PC-9 (cell line): Measurements from ENCODE around the gene C7orf33. TPM values are rescaled to one million over a fixed set of nuclear protein-coding genes. Genes with fewer than 3 reads are reported as not detected.

Experiments used
- BruUV-seq: library from RNA; stranded (reverse); fragments of 400-500 nt; replicated peaks from 2 replicates; lab custom pipeline; 2021; lab: Mats Ljungman, UMichigan
- CTCF ChIA-PET: fragments of 300-600 bp; sonication (Branson Sonifier 250); formaldehyde crosslinking; loops from one replicate; lab custom pipeline; 2022; ENCODE audit warnings: antibody characterized with exemption; lab: Charles Lee
- POLR2A ChIA-PET: fragments of 300-600 bp; sonication (Branson Sonifier 250); formaldehyde crosslinking; loops from one replicate; lab custom pipeline; 2022; ENCODE audit warnings: antibody characterized with exemption; ENCODE audit not compliant: unreplicated experiment; lab: Charles Lee
- DNase-seq, 2 experiments: peaks; one replicate each; pipeline versions ENCODE4 v3.0.0 to v3.0.0-alpha.2; 2015 to 2022; ENCODE audit warnings: mixed read lengths in 1 of 2
- H2AFZ ChIP-seq: fragments of 200-600 bp; sonication (generic); 2 replicates; pipeline ENCODE4 v1.8.1; 2017; ENCODE audit warnings: antibody characterized with exemption
- H3F3A ChIP-seq: fragments of 200-600 bp; sonication (generic); 2 replicates; pipeline ENCODE4 v1.8.1; 2017; ENCODE audit warnings: antibody characterized with exemption, mild to moderate bottlenecking, low read depth; ENCODE audit not compliant: insufficient read depth
- H3K27ac ChIP-seq: fragments of 200-600 bp; sonication (generic); 2 replicates; pipeline ENCODE4 v1.6.1; 2016; ENCODE audit warnings: mixed run types
- H3K27me3 ChIP-seq: fragments of 200-600 bp; sonication (generic); 2 replicates; pipeline ENCODE4 v1.6.1; 2016; ENCODE audit warnings: low read depth, mixed run types; ENCODE audit not compliant: insufficient read depth
- H3K36me3 ChIP-seq: fragments of 200-600 bp; sonication (generic); 2 replicates; pipeline ENCODE4 v1.6.1; 2016; ENCODE audit warnings: low read depth, mixed run types
- H3K4me1 ChIP-seq: fragments of 200-600 bp; sonication (generic); replicated peaks from 2 replicates; pipeline ENCODE4 v1.6.1; 2016; ENCODE audit warnings: mixed run types; ENCODE audit not compliant: insufficient read depth
- H3K4me2 ChIP-seq: fragments of 200-600 bp; sonication (generic); 2 replicates; pipeline ENCODE4 v1.6.1; 2017; ENCODE audit warnings: mixed run types
- H3K4me3 ChIP-seq: fragments of 200-600 bp; sonication (generic); 2 replicates; pipeline ENCODE4 v1.6.1; 2016; ENCODE audit warnings: mixed run types
- H3K79me2 ChIP-seq: fragments of 200-600 bp; sonication (generic); 2 replicates; pipeline ENCODE4 v1.6.1; 2017; ENCODE audit warnings: low read depth, mixed run types
- H3K9me2 ChIP-seq: fragments of 200-600 bp; sonication (generic); 2 replicates; pipeline ENCODE4 v1.8.1; 2017; ENCODE audit warnings: mild to moderate bottlenecking; ENCODE audit not compliant: insufficient read depth
- H3K9me3 ChIP-seq: fragments of 200-600 bp; sonication (generic); 2 replicates; pipeline ENCODE4 v1.8.1; 2016; ENCODE audit warnings: low read depth; ENCODE audit not compliant: insufficient read depth
- H4K20me1 ChIP-seq: fragments of 200-600 bp; sonication (generic); 2 replicates; pipeline ENCODE4 v1.8.1; 2017; ENCODE audit not compliant: insufficient read depth
- EZH2 ChIP-seq: fragments of 200-600 bp; sonication (generic); IDR thresholded peaks from 2 replicates; pipeline ENCODE4 v1.8.0; 2017; ENCODE audit warnings: antibody characterized with exemption, low read depth
- intact Hi-C: fragments of 100-400 bp; cut with micrococcal nuclease; formaldehyde crosslinking; loops from one replicate; pipeline ENCODE4 v1.10.0; 2022; ENCODE audit not compliant: unreplicated experiment
- total RNA-seq: library from RNA; stranded (reverse); gene quantifications from 2 replicates; pipeline ENCODE4 v1.2.3, GENCODE V29; 2021
- TF ChIP-seq, protein P1 (sequence below): fragments of 200-600 bp; sonication (generic); conservative IDR thresholded peaks from 2 replicates; pipeline ENCODE4 v1.6.1; 2017; ENCODE audit warnings: mixed run types, antibody characterized with exemption, mild to moderate bottlenecking, moderate library complexity

C7orf33 gene
- total RNA-seq, 1 experiment from 2014 or later, result not detected

DNA sequence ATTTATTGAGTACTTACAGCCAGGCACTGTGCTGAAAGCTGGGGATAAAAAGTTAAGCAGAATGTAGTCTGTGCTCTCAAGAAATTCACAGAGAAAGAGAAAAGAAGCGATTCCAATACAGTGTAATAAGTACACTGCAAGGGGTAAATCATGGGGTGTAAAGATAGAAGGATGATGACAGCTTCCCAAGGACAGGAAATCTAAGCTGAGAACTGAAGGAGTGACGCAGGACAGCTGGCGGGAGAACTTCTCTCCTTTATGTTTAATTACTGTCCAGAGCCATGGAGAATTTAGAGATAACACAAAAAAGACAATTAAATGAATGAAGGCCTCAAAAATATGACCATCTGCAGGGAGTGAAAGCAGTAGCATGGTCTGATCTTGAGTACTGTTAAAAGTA lies 34.8 kb downstream of the C7orf33 start:
- no TSS peak for BruUV-seq
- Histone ChIP-seq H4K20me1 (no peaks in the 10 kb centered on the region), H3K9me3 (no peaks in the 10 kb centered on the region), H3K27me3 (0 out of 2 replicates have a peak, but pooled peaks cover 3% of the 10 kb centered on the region), H2AFZ (no peak overlapping the region), H3K36me3 (no peaks in the 10 kb centered on the region), H3K4me1 (peaks cover 9% of the 10 kb centered on the region), H3F3A (no peaks in the 10 kb centered on the region), H3K4me2 (no peak overlapping the region), H3K79me2 (no peaks in the 10 kb centered on the region), H3K27ac (no peak overlapping the region), H3K9me2 (no peaks in the 10 kb centered on the region), H3K4me3 (no peak overlapping the region)
- TF ChIP-seq EZH2, result no peak
- TF ChIP-seq, protein P1, sequence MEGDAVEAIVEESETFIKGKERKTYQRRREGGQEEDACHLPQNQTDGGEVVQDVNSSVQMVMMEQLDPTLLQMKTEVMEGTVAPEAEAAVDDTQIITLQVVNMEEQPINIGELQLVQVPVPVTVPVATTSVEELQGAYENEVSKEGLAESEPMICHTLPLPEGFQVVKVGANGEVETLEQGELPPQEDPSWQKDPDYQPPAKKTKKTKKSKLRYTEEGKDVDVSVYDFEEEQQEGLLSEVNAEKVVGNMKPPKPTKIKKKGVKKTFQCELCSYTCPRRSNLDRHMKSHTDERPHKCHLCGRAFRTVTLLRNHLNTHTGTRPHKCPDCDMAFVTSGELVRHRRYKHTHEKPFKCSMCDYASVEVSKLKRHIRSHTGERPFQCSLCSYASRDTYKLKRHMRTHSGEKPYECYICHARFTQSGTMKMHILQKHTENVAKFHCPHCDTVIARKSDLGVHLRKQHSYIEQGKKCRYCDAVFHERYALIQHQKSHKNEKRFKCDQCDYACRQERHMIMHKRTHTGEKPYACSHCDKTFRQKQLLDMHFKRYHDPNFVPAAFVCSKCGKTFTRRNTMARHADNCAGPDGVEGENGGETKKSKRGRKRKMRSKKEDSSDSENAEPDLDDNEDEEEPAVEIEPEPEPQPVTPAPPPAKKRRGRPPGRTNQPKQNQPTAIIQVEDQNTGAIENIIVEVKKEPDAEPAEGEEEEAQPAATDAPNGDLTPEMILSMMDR, result no peak
- no peak for DNase-seq
- ChIA-PET CTCF (no interaction called here), POLR2A (no interaction called here)
- intact Hi-C loops, result no loop called here

- intact Hi-C loops, result no loop called here
- Histone ChIP-seq H3K27ac (no peak overlapping the region), H3F3A (no peaks in the 10 kb centered on the region), H3K79me2 (no peaks in the 10 kb centered on the region), H3K9me3 (no peaks in the 10 kb centered on the region), H3K4me1 (no peaks in the 10 kb centered on the region), H3K9me2 (no peaks in the 10 kb centered on the region), H3K36me3 (no peaks in the 10 kb centered on the region), H3K4me2 (no peak overlapping the region), H4K20me1 (no peaks in the 10 kb centered on the region), H2AFZ (no peak overlapping the region), H3K4me3 (no peak overlapping the region), H3K27me3 (0 out of 2 replicates have a peak, but pooled peaks cover 3% of the 10 kb centered on the region)
- CTCF ChIA-PET, result no interaction called here
- no peak for DNase-seq
- no peak for TF ChIP-seq EZH2
- TF ChIP-seq, protein P1, result no peak
- BruUV-seq, result no TSS peak
- POLR2A ChIA-PET, result no interaction called here
These were observed 36.3 kb downstream of the C7orf33 start for GRCh38 chr7:148626828-148627227.

DNA sequence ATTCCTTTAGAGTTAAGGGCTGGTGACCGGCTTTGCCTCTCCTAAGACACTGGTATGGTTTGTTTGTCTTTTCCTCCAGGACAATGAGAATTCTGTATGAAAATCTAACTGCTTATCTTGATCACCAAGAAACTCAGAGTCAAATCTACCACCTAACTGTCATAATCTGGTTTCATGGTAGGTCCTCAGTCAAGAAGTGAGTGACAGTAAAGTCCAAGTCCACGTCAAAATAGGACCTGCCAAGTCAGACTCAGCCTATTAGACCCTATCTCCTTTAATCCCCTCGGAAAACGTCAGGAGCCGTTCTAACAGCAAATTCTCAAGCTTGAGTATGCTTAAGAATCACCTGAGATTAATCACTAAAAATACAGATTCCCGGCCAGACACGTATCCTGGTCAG lies 37.4 kb downstream of the C7orf33 start:
- H2AFZ ChIP-seq, result no peak overlapping the region
- H3K27ac ChIP-seq, result no peak overlapping the region
- 0 out of 2 replicates have a peak, but pooled peaks cover 3% of the 10 kb centered on the region for H3K27me3 ChIP-seq
- no peak overlapping the region for H3K4me3 ChIP-seq
- ChIA-PET CTCF (no interaction called here), POLR2A (no interaction called here)
- H3K4me1 ChIP-seq, result no peaks in the 10 kb centered on the region
- DNase-seq, result no peak
- H3F3A ChIP-seq, result no peaks in the 10 kb centered on the region
- H3K4me2 ChIP-seq, result no peak overlapping the region
- intact Hi-C loops, result no loop called here
- no peaks in the 10 kb centered on the region for H3K9me2 ChIP-seq
- H3K36me3 ChIP-seq, result no peaks in the 10 kb centered on the region
- H4K20me1 ChIP-seq, result no peaks in the 10 kb centered on the region
- TF ChIP-seq EZH2, result no peak
- TF ChIP-seq, protein P1, result no peak
- no TSS peak for BruUV-seq
- H3K79me2 ChIP-seq, result no peaks in the 10 kb centered on the region
- H3K9me3 ChIP-seq, result no peaks in the 10 kb centered on the region
